ENCODE data around the gene ARL2.

ARL2 gene

GRCh38 chr11:64998141-64998540 is 15.8 kb upstream of the ARL2 start:
- H3K27me3 ChIP-seq (ENCODE audit: insufficient read depth, poor library complexity, severe bottlenecking), result no peaks in the 10 kb centered on the region
- no peak for DNase-seq (ENCODE audit: low read depth in 1 of 2, low spot score in 1 of 2)
- H3K4me3 ChIP-seq (replicated peaks; ENCODE audit: insufficient read depth, low read length), result no peak overlapping the region
- TF ChIP-seq POLR2AphosphoS5 (IDR thresholded peaks at IDR 0.05; ENCODE audit: low read depth) (no peak), GABPA (IDR thresholded peaks at IDR 0.05; ENCODE audit: low read depth) (no peak), SPI1 (IDR thresholded peaks at IDR 0.05; ENCODE audit: borderline replicate concordance, low read depth) (no peak), REST (IDR thresholded peaks at IDR 0.05; ENCODE audit: insufficient replicate concordance, low read depth) (no peak), CTCF (IDR thresholded peaks at IDR 0.05; ENCODE audit: insufficient read depth, low read length) (no peak)
- H3K27ac ChIP-seq (replicated peaks), result no peak overlapping the region

- H3K27me3 ChIP-seq (ENCODE audit: insufficient read depth, poor library complexity, severe bottlenecking), result no peaks in the 10 kb centered on the region
- no peak for DNase-seq (ENCODE audit: low read depth in 1 of 2, low spot score in 1 of 2)
- no peak for TF ChIP-seq REST (IDR thresholded peaks at IDR 0.05; ENCODE audit: insufficient replicate concordance, low read depth)
- no peak for TF ChIP-seq POLR2AphosphoS5 (IDR thresholded peaks at IDR 0.05; ENCODE audit: low read depth)
- TF ChIP-seq CTCF (IDR thresholded peaks at IDR 0.05; ENCODE audit: insufficient read depth, low read length), result no peak
- H3K4me3 ChIP-seq (replicated peaks; ENCODE audit: insufficient read depth, low read length), result no peak overlapping the region
- no peak overlapping the region for H3K27ac ChIP-seq (replicated peaks)
Measured at GRCh38 chr11:64998690-64999431, 15.1 kb upstream of the ARL2 start.

GRCh38 chr11:64999478-64999877 is 14.5 kb upstream of the ARL2 start:
- Histone ChIP-seq H3K4me3 (replicated peaks; ENCODE audit: insufficient read depth, low read length) (no peak overlapping the region), H3K27ac (replicated peaks) (no peak overlapping the region), H3K27me3 (ENCODE audit: insufficient read depth, poor library complexity, severe bottlenecking) (no peaks in the 10 kb centered on the region)
- TF ChIP-seq SPI1 (IDR thresholded peaks at IDR 0.05; ENCODE audit: borderline replicate concordance, low read depth) (no peak), GABPA (IDR thresholded peaks at IDR 0.05; ENCODE audit: low read depth) (no peak), REST (IDR thresholded peaks at IDR 0.05; ENCODE audit: insufficient replicate concordance, low read depth) (no peak), CTCF (IDR thresholded peaks at IDR 0.05; ENCODE audit: insufficient read depth, low read length) (no peak), POLR2AphosphoS5 (IDR thresholded peaks at IDR 0.05; ENCODE audit: low read depth) (no peak)
- no peak for DNase-seq (ENCODE audit: low read depth in 1 of 2, low spot score in 1 of 2)

All from HL-60 (cell line).